Measurements from ENCODE around the gene ZBTB42.
"Not testable (repeated sequence)": the region's sequence is repeated elsewhere in the genome, so short reads cannot be mapped to it uniquely, and the experiment has no call there.

The ZBTB42 gene

GRCh38 chr14:104797115-104798044 lies 3.5 kb upstream of the ZBTB42 start:
- no peak for DNase-seq

GRCh38 chr14:104798300-104799243 lies 2.3 kb upstream of the ZBTB42 start:
- no peak for DNase-seq

- DNase-seq, result no peak
Observed at GRCh38 chr14:104799244-104800014, 1.5 kb upstream of the ZBTB42 start.

GRCh38 chr14:104800015-104800770 lies 708 bp upstream of the ZBTB42 start:
- DNase-seq, result no peak

DNA sequence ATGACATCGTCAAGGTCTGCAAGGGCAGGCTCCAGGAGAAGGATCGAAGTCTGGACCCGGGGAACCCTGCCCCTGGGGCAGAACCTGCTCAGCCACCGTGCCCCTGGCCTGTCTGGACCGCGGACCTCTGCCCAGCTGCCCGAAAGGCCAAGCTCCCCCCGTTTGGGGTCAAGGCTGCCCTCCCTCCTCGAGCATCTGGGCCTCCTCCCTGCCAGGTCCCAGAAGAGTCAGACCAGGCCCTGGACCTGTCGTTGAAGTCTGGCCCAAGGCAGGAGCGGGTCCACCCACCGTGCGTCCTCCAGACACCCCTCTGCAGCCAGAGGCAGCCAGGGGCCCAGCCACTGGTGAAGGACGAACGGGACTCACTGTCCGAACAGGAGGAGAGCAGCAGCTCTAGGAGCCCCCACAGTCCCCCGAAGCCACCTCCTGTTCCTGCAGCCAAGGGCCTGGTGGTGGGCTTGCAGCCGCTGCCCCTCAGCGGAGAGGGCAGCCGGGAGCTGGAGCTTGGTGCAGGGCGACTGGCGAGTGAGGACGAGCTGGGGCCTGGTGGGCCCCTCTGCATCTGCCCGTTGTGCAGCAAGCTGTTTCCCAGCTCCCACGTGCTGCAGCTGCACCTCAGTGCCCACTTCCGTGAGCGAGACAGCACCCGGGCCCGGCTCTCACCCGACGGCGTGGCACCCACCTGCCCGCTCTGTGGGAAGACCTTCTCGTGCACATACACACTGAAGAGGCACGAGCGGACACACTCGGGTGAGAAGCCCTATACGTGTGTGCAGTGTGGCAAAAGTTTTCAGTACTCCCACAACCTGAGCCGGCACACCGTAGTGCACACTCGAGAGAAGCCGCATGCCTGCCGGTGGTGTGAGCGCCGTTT lies 856 bp downstream of the ZBTB42 start:
- no peak for DNase-seq

GRCh38 chr14:104802394-104803184 lies 1.7 kb downstream of the ZBTB42 start:
- no peak for DNase-seq

DNA sequence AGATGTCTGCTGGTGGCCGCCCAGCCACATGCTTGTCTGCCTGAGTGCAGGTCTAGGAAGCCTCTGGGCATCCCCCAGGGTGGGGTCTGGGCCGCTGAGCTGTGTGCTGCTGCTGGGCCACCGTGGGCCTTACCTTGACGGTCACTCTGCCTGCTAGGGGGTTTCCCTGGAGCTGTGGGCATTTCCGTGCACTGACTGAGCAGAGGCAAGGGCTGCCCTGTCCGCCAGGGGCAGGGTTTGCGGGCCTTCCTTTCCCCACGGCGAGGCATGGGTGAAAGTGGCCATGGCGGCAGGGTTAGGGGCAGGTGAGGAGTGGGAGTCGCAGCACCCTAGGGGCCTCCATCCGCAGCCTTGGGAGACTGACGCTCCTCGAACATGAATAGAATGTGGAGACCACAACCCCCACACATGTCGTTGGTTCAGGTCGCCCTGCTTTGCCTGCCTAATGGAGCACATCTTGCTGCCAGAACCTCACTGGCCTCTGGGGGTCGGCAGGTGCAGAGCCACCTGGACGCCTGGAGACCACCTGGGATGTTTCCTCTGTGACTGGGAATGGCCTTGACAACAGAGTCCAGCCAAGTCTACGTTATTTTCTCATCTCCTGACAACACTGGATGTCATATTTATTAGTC lies 2.5 kb downstream of the ZBTB42 start:
- no peak for DNase-seq

- no peak for DNase-seq
Observed at GRCh38 chr14:104803912-104804410, 3.1 kb downstream of the ZBTB42 start.

GRCh38 chr14:104804481-104805325 lies 3.8 kb downstream of the ZBTB42 start:
- no peak for DNase-seq

GRCh38 chr14:104805326-104805678 lies 4.4 kb downstream of the ZBTB42 start:
- no peak for DNase-seq

- no peak for DNase-seq
Observed at GRCh38 chr14:104805941-104806624, 5.2 kb downstream of the ZBTB42 start.

GRCh38 chr14:104806625-104807465 lies 5.9 kb downstream of the ZBTB42 start:
- DNase-seq, result no peak

DNA sequence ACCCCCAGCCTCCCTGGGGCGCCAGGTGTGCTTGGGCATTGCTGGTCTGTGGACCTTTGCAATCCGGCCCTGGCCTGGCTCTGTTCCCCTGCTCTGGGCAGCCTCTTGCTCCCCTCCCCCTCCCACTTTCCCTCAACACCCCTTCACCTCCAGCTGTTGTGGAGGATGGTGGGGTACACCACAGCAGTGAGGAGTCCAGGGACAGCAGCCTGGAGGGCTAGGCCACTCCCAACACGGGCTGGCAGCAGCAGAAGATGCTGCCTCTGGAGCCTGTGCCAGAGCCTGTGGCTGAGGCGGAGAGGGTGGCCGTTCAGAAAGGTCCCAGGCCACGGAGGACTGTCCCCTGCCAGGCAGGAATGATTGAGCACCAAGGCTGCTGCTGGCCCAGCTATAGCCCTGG lies 7.6 kb downstream of the ZBTB42 start:
- DNase-seq, result no peak

GRCh38 chr14:104810316-104810715 lies 9.4 kb downstream of the ZBTB42 start:
- no peak for DNase-seq

GRCh38 chr14:104813286-104813685 lies 12.4 kb downstream of the ZBTB42 start:
- DNase-seq, result no peak

- not testable (repeated sequence) for DNase-seq
Observed at GRCh38 chr14:104814701-104815100, 13.8 kb downstream of the ZBTB42 start.

GRCh38 chr14:104816616-104816884 lies 15.6 kb downstream of the ZBTB42 start:
- no peak for DNase-seq

Data from GF-D8 (cell line).